Osteocyte (in vitro differentiated cells): ENCODE results near the gene MSMO1. TPM values are rescaled to one million over a fixed set of nuclear protein-coding genes. Genes with fewer than 3 reads are reported as not detected.

ENCODE experiments used
- DNase-seq: peaks from one replicate; pipeline ENCODE4 v3.0.0; 2021; ENCODE audit warnings: mixed read lengths; ENCODE audit not compliant: unreplicated experiment; ENCODE audit errors: extremely low spot score
- H3K27ac Mint-ChIP-seq: one replicate; pipeline ENCODE4 v1.8.0; 2021; ENCODE audit warnings: mild to moderate bottlenecking, mixed read lengths; ENCODE audit not compliant: unreplicated experiment
- H3K27me3 Mint-ChIP-seq: one replicate; pipeline ENCODE4 v1.8.0; 2021; ENCODE audit warnings: mixed read lengths; ENCODE audit not compliant: unreplicated experiment
- H3K36me3 Mint-ChIP-seq: one replicate; pipeline ENCODE4 v1.8.0; 2021; ENCODE audit warnings: mixed read lengths; ENCODE audit not compliant: unreplicated experiment
- H3K4me1 Mint-ChIP-seq: one replicate; pipeline ENCODE4 v1.8.0; 2021; ENCODE audit warnings: mixed read lengths; ENCODE audit not compliant: unreplicated experiment
- H3K4me3 Mint-ChIP-seq: one replicate; pipeline ENCODE4 v1.8.0; 2021; ENCODE audit warnings: mild to moderate bottlenecking, moderate library complexity, mixed read lengths; ENCODE audit not compliant: unreplicated experiment
- H3K9me3 Mint-ChIP-seq: one replicate; pipeline ENCODE4 v1.8.0; 2021; ENCODE audit warnings: mixed read lengths; ENCODE audit not compliant: unreplicated experiment
- CTCF ChIP-seq: fragments of 200-600 bp; sonication (generic); IDR thresholded peaks from 2 replicates; pipeline ENCODE4 v1.5.0; 2021; ENCODE audit warnings: antibody characterized with exemption, mild to moderate bottlenecking, moderate library complexity
- total RNA-seq: library from RNA; stranded (reverse); gene quantifications from 2 replicates; pipeline ENCODE4 v1.2.1, GENCODE V29; 2021

MSMO1 gene
- total RNA-seq, 1 donor from 2014 or later, result 34.9 TPM

GRCh38 chr4:165289423-165289785 lies 38.1 kb upstream of the MSMO1 start:
- Mint-ChIP-seq H3K27ac (peak overlapping the region; percentile 64), H3K4me3 (no peak overlapping the region), H3K27me3 (no peaks in the 10 kb centered on the region)

GRCh38 chr4:165293061-165293460 lies 34.4 kb upstream of the MSMO1 start:
- Mint-ChIP-seq H3K4me1 (peaks cover 25% of the 10 kb centered on the region), H3K36me3 (peaks cover 8% of the 10 kb centered on the region), H3K4me3 (no peak overlapping the region), H3K9me3 (no peaks in the 10 kb centered on the region), H3K27ac (no peak overlapping the region), H3K27me3 (no peaks in the 10 kb centered on the region)
- TF ChIP-seq CTCF, result no peak
- no peak for DNase-seq

More at GRCh38 chr4:165289423-165289785, 38.1 kb upstream of the MSMO1 start:
- Mint-ChIP-seq H3K9me3 (no peaks in the 10 kb centered on the region), H3K4me1 (peaks cover 25% of the 10 kb centered on the region), H3K36me3 (peaks cover 10% of the 10 kb centered on the region)
- DNase-seq, result no peak
- TF ChIP-seq CTCF, result no peak

GRCh38 chr4:165293927-165294649 lies 33.4 kb upstream of the MSMO1 start:
- no peak for TF ChIP-seq CTCF
- Mint-ChIP-seq H3K27ac (no peak overlapping the region), H3K9me3 (no peaks in the 10 kb centered on the region), H3K36me3 (peaks cover 11% of the 10 kb centered on the region), H3K4me1 (peaks cover 15% of the 10 kb centered on the region), H3K27me3 (no peaks in the 10 kb centered on the region), H3K4me3 (no peak overlapping the region)
- no peak for DNase-seq

- Mint-ChIP-seq H3K4me1 (peaks cover 8% of the 10 kb centered on the region), H3K4me3 (no peak overlapping the region), H3K27me3 (no peaks in the 10 kb centered on the region), H3K36me3 (peaks cover 16% of the 10 kb centered on the region), H3K27ac (no peak overlapping the region), H3K9me3 (no peaks in the 10 kb centered on the region)
- no peak for DNase-seq
- TF ChIP-seq CTCF, result no peak
Measured at GRCh38 chr4:165294907-165295306, 32.6 kb upstream of the MSMO1 start.

- Mint-ChIP-seq H3K9me3 (no peaks in the 10 kb centered on the region), H3K27ac (no peak overlapping the region), H3K4me1 (peaks cover 20% of the 10 kb centered on the region), H3K36me3 (peaks cover 16% of the 10 kb centered on the region), H3K27me3 (no peaks in the 10 kb centered on the region), H3K4me3 (no peak overlapping the region)
- DNase-seq, result no peak
- TF ChIP-seq CTCF, result no peak
Measured at GRCh38 chr4:165297626-165298025, 29.8 kb upstream of the MSMO1 start.
